ENCODE measurements around the gene ZNF608.

The ZNF608 gene

DNA sequence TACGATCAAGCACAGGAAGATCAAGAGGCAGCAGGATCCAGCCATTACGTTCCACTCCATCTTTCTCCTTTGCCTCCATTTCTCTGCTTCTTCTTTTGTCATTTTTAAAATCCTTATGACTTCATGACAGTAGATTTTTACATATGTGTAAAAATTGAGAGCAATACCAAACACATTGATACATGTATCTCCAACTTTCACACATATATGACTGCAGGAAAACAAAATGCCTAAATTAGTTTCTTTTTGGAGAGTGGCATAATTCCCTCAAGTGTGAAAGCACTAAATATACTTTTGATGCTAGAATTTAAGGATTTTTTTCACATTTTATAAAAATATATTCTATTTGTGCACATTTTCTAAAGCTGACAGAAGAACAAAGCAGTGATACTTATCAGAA lies 8.6 kb upstream of the ZNF608 start:
- DNase-seq (ENCODE audit: low spot score) = no peak

DNA sequence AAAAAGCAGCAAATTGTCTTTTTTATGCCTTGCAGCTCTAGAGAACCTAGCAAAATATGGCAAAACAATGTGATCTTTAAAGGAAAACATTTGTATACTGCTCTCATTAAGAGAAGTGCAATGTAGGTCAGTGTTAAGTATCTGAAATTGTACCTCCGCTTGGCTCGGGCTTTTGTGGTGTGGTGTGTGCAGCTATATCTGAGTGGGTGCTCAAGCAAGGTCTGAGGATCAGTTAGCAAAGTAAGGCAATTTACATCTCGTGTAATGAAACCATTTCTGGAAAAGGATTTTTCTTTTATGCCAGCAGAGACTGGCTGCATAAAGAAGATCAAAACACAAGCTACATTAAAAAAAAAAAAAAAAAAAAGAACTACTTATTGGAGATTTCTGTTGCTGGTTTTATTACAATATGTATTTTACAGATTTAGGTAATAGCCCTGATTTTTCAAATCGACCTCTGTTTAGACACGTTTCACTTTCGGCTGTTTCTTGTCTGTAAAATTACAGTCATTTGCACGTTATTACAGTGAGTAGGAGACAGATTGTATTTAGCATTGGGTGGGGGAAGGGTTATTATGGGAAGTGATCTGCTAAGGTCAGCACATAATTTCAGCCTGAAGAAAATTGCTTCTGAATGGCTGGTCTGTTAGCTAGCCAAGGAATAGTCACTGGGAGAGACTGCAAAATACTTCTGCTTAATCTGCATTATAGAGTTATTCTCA lies 7.9 kb upstream of the ZNF608 start:
- DNase-seq (ENCODE audit: low spot score) = no peak

DNA sequence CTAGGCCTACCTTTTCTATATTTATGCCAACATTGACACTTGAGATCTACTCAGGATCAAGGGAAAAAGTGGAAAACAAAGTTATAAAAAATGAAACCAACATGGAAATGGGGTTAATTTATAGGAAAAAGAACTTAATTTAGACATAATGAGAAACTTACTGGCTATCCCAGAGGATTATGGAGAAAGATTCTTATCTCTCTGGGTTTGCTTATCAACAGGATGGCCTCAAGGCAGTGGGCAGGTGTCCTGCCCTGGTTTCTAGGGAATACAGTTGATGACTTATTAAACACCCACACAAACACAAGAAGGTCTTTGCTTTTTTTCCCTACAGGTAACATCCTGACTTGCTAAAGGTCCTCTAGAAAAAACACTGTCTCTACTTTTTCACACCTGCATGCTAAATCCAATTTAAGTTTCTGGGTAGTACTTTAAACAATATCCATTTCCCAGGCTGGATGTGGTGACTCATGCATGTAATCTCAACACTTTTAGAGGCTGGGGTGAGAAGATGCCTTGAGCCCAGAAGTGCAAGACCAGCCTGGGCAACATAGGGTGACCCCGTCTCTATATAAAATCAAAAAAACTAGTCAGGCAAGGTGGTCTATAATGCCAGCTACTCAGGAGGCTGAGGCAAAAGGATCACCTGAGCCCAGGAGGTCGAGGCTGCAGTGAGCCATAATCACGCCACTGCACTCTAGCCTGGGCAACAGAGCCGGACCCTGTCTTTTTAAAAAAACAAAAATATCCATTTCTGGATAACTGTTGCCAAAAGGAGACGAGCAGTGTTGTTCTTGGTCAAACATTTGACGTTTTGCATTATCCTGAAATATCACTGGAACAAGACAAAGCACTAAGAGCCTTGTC lies 6.6 kb upstream of the ZNF608 start:
- DNase-seq (ENCODE audit: low spot score) = no peak

DNA sequence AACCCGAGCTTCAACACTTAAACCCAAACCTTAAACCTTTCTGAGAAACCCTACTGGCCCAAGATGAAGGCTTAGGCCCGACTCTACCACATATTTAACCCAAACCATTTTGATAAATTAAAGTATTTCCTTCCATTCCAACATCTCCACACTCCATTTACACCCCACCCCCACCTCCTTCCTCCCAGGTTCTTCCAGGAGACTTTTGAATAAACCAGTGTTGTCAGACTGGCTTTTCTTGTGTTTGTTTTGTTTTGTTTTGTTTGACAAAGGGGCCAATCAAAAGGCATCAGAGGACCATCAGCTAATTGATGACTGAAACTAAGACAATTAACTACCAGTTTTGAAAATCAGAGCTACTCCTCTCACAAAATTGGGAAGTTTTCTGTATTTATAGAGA lies 4.6 kb upstream of the ZNF608 start:
- no peak for DNase-seq (ENCODE audit: low spot score)

DNA sequence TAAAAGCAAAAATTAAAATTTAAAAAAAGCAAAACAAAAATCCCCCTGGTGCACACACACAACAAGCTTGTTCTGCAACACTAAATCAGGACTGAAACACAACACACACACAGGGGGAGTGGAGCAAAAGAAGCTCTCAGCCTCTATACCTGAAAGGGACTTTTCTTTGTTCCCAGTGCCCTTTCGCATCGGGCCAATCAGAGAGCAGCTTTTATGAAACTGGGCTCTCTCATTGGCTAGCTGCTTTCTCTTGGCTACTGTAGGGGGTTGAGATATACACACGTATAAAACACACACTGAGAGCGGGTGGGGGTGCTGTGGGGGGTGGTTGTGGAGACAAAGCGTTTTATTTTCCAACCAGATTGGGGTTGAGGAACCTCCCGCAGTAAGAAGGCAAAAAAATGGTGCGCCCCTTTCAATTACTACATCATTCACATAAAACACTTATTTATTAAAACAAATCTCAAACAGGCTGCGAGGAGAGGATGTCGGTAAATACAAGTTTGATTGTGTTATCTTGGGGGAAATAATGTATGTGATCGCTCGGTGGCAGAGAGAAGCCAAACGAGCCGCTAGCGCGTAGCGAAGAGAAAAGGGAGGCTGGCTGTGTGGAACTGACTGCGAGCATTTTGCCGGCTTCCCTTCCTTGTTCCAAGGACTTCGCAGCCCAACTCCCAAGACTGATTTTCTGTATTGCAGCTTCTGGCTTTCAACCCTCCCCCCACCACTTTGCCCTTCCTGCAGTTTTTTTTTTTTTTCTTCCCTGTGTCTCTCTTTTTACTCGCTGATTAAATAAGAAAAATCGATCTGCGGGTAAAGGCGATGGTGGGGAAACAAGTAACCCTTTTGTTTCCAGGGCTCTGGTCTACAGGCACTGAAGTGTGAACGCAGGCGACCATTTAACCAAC lies 2.5 kb upstream of the ZNF608 start:
- peak; percentile 80 for DNase-seq (ENCODE audit: low spot score)

DNA sequence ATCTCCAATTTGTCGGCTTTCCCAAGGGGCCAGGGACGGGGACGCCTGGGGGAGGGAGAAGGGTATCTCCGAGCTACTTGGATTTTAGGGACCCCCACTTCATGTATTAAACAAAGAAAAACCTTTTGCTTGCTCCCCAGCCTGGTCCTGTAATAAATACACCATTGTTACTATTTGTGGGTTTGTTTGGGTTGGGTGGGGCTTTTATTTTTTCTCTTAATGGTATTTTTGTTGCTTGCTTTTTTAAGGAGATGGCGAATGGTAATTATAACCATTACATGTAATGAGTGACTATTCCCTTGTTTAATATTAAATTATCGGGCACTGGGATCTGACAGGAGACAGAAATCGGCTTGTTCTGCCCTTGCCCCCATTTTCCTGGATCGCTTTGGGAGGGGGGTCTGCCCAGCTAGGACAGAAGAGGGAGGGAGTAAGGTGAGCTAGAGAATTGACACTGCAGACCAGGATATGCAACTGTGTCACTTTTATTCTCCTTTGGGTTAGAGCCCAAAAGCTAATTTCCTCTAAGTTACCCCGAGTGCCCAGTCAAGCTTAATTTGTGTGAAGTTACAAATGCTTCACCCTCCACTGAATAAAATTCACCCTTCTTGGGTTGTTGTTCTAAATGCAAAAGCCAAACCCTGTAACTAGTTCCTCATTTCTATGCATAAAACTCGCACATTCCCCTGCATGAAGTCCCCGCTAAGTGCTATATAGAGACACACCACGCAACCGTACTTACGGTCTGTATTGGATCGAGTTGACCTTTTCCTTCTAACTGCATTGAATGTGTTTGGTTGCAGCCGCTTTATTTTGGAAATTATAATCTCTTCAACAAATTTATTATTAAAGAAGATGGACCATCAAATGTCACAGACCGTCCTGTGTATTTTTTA lies 1.6 kb upstream of the ZNF608 start:
- DNase-seq (ENCODE audit: low spot score) = peak; percentile 46

DNA sequence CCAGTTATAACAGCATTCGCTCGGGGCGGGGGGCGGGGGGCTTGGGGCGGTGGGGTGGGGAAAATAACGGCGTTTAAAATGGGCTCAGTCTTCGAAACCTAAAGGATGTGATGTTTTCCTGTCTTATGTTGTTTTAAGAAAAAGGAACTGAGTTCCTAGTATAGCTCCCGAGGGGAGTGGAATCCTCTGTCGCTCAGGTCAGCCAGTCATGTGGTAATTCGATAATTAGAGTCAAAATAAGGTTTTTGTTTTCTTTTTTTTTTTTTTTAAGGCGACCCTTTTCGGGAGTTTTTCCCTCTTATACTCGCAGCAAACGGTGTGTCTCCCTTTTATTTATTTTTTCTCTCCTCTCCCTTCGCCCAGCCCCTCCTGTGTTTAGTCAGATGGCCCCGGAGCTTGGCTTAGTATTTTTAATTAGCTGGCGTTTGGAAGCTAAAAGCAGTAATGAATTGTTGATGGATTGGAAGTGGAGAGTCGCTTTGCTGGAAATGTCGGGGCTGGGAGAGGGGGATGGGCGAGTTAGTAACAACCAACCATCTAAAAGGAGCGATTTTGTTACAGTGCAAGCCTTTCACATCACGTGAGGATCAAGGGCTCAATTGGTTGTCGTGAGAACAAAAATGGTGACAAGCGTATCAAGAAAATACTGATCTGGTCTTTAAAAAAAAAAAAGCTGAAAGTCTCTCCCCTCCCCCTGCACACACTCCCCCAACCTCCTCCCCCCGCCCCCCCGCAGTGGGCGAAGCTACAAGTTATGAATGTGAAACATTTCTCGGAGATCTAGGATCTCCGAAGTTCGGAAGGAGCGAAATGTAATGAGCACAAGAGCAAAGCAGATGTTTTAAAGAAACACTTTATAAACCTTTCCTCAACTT lies 714 bp upstream of the ZNF608 start:
- peak; percentile 80 for DNase-seq (ENCODE audit: low spot score)

DNA sequence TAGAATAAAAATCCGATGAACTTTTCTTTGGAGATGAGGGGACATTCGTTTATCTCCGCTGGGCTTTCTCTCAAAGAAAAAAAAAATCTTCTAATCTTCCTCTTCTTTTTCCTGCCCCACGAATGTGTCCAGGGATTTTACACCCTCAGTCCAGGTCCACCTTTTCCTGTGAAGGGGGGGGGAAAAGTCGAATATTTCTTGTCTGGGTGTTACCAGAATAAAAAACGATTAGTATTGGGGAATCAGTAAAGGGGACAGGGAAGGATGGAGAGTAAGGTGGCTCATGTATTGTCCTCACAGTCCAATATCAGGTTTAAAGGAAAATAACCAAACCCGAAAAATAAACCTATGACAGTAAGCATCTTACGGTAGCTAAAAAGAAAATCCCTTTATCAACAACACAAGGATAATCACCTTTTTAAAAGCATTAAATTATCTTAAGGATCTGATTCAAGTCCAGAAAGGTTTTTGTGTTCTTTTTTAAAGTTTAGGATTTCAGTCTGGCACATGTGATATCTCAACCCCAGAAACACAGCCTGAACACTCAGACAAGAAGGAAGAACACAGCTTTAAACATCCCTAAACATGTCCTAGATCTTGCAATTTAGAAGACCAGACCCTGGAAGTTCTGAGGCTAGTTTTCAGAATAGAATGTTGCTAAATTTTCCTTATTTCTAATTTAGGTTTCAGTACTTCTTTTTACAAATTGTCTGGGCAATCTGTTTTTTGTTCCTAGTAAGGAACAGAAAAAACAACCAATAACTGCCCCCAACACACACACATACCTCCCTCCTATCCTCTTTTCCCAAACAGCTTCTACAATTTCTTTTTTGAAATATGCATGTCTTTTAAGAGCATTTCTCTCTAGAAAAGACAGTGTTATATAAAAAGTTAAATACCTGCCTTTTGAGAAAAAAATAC lies 1.2 kb downstream of the ZNF608 start:
- no peak for DNase-seq (ENCODE audit: low spot score)

DNA sequence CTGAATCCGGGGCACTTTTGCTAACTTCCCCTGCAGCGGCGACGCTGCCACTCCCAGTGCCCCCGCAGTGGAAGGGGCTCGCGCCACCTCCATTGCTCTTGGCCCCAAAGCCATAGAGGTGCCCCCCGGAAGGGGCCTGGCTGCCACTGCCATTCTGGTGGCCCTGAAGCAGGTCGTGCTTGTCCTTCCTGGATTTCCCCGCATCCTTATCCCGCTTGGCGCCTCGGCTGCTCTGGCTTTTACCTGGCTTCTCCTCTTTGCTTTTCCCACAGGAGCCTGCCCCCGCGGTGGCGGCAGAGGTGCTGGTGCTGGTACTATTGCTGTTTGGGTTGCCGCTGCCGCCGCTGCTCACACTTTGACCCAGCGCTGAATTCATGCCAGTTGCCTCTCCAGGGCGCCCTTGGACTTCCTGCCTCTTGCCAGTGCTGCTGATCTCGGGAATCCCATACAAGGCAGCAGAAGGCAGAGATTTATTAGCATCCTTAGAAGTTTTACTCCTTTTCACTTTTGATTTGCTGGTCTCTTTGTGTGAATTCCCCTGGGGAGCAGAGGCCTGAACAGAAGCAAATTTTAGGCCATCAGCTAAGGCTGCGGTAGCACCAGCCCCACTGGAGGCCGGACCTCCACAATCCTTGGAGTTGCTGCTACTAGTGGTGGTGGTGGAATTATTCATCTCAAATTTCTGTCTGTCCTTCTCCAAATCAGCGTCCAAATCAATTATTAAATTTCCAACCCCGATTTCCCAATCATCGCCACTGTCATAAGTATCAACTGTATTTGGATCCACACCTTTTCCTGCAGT lies 2.1 kb downstream of the ZNF608 start:
- peak; percentile 48 for DNase-seq (ENCODE audit: low spot score)

DNA sequence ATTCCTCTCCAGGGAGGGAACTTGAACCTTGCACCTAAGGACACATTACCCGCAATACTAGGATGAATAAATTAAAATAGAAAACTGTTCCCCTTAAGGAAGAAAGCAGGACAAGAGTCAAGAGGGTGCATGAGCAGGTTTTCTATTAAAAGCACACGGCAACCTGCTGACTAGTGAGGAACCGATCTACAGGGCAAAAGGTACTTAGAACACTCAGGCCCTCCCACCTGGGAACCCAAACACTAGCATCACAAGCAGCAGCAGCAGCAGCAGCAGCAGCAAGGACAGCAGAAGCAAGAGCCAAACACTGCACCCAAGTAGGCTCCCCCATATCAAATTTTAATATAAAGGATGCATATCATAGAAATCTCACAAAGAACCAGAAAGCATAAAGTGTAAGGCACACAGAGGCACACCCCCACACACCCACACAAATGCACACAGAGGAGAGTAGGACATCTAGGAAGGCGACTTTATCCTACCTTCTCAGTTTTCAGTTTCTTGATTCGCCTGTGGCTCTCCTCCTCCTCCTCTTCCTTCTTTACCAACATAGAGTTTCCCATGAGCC lies 2.8 kb downstream of the ZNF608 start:
- DNase-seq (ENCODE audit: low spot score) = no peak

DNA sequence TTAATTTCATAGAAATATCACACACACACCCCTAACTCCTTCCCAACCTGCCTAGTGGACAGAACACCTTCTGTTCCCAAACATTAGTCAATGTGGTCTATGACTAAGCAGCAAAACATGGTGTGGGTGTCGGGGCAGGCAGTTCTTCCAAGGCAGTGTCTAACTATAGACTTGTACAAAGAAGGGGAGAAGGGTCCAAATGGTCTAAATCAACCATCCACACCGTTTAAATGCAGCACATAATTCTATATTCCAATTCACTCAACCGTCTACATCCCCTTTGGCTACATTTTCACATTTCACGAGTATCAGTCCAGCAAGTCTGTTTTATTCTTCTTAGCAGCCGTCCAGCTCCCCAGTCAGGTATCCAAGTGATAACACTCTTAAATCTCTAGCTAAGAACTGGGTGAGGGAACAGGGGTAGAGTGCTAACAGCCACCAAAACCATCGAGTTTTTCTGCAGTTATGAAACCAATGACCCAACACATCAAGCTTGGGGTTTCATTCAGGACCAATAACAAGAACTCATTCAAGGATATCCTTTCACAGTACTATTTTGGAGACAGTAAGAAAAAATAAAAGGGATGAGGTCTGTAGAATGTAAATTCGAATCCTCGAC lies 3.3 kb downstream of the ZNF608 start:
- DNase-seq (ENCODE audit: low spot score) = no peak

DNA sequence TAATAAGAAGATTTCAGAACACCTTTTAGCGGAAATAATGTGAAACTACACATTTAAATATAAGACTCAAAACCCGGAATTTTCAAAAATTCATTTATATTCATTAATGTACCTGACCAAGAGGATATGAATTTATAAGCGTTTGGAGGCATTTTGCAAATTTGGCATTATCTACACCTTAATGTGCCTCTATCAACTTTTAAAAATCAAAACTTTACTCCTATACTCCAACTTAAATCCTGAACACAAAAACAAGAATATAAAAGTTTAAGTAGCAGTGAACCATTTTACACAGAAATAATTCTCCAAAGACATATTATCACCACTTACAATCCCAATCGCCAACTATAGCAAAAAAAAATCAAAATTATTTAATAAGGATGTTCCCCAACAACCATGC lies 3.9 kb downstream of the ZNF608 start:
- no peak for DNase-seq (ENCODE audit: low spot score)

DNA sequence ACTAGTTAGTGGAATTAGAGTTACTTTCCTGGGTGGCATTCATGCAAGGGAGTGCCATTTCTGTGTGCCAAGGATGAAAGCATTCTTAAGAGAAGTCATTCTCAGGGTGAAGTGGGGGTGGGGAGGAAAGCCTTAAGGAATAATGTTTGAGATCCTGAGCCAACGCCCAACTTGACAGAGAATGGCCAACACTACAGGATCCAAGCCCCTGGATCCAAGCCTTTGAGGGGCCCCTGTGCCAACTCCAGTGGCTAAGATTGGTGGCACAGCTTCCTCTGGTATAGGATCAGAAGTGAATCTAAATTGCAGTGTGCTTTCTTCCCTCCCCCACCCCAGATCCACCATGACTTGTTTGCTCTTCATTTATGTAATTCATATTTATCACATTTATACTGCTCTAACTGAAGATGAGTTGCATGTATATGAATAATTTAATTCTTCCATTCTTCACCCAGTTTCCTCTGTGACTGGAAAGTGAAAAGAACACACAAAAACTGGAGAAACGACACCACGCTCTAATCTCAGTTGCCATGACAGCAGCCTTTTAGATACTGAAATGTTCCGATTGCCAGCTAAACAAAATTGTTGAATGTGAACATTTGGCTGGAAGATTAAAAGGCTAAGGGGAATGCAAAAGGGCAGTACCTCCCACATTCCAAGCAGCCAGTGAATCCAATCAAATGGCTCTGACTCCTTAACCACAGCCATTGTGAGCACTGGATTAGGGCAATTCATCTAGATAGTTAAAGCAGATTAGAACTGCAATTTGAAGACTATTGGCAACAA lies 4.5 kb downstream of the ZNF608 start:
- DNase-seq (ENCODE audit: low spot score) = no peak

DNA sequence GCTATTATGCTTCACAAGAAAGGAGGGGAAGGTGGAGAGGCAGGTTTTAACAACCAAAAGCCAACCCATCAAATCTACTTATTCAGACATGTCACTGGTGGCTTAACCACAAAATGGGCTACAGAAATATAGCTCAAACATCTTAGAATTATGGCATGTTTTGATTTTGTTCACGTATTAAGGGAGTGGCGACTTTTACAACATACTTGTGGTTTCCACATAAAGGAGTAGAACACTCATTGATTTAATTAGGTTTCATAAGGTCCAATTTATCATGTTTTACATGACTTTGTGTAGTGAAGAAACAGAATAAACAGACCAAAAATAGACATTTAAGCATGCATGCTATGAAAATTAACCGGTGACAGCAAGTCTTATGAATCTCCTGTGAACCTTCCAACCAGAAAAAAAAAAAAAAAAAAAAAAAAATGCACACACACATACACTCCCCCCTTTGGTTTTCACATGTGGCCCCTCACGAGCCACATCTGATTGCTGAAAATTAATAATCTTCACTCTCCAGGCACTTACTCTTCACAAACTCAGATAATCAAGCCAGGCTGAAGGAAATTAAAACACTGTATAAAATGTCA lies 5.4 kb downstream of the ZNF608 start:
- DNase-seq (ENCODE audit: low spot score) = no peak

DNA sequence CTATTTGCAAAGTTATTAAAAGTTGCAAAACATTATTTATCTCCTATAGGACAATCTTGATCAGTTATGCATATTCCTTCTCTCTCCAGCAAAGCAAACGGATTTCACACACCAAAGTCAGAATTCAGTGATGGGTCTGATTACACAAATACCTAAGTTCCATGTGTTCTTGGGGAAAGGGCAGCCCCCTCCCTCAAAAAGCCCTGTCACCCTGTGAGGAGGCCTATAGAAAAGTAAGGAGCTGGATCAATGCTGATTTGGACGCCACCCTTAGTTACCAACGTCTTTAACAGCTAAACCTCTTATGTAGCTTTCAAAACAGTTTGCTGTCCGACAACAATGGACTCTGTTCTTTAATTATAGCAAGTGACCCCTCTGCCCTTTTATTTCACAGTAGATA lies 6.4 kb downstream of the ZNF608 start:
- no peak for DNase-seq (ENCODE audit: low spot score)

DNA sequence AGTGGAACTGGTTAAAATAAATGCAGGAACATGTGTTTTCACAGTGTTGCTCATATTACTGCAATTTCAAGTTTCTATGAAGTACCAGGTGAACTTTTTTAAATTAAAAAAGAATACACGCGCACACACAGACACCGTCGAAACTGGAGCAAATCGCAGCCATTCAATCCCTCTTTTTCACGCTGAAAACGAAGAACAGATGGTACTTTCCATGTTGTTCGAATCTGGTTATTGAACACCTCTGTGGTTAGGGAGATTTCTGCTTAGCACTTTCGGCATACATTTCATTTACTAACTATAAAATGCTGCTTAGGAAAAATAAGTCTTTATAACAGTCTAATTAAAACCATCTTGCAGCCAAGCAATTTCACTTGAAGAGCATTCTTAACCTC lies 6.8 kb downstream of the ZNF608 start:
- no peak for DNase-seq (ENCODE audit: low spot score)
